HG03354 (cell line): Measurements from ENCODE around the gene PNPLA7.
"Not testable (repeated sequence)": the region's sequence is repeated elsewhere in the genome, so short reads cannot be mapped to it uniquely, and the experiment has no call there.

ENCODE experiments used
- ATAC-seq: cut with Tn5 transposase; IDR thresholded peaks from one replicate; pipeline ENCODE4 v1.9.1; 2021; ENCODE audit warnings: mild to moderate bottlenecking; ENCODE audit not compliant: unreplicated experiment, poor library complexity, severe bottlenecking

Gene PNPLA7

GRCh38 chr9:137411645-137412380 lies 138.4 kb downstream of the PNPLA7 start:
- peak; percentile 61 for ATAC-seq

GRCh38 chr9:137411260-137411644 lies 138.9 kb downstream of the PNPLA7 start:
- no peak for ATAC-seq

GRCh38 chr9:137410891-137411249 lies 139.3 kb downstream of the PNPLA7 start:
- ATAC-seq, result no peak

- ATAC-seq, result not testable (repeated sequence)
Observed at GRCh38 chr9:137410236-137410890, 139.8 kb downstream of the PNPLA7 start.
